Activated CD4-positive, alpha-beta T cell treated with anti-CD3 and anti-CD28 coated beads for 48 hours (primary cell): ENCODE measurements around the gene PITPNB.

Source experiments
- DNase-seq: peaks from one replicate; pipeline ENCODE4 v3.0.0-alpha.2; 2020

The PITPNB gene

GRCh38 chr22:27918341-27919221 is 475 bp downstream of the PITPNB start:
- peak; percentile 75 for DNase-seq

- DNase-seq, result no peak
Observed at GRCh38 chr22:27915986-27916385, 3.1 kb downstream of the PITPNB start.

GRCh38 chr22:27913162-27913741 is 5.8 kb downstream of the PITPNB start:
- no peak for DNase-seq

- DNase-seq, result no peak
Observed at GRCh38 chr22:27912101-27912500, 7.0 kb downstream of the PITPNB start.

DNA sequence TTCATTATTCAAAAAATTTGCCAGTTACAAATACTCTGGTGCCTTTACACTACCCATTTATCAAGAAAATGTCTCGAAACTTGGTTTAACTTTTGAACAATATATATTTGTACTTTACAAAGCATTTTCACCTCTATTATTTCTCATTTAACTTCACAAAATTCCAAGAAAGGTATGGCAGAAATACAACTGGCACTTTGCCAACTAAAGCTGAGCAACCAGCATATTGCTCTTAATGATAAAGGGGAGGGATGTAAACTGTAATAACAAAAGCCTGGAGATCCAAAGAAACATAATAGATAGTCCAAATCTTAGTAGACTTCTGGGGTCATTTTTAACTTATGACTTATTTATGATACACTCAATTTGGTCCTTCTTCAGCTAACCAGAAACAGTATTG is 7.7 kb downstream of the PITPNB start:
- DNase-seq, result no peak

GRCh38 chr22:27906241-27906640 is 12.8 kb downstream of the PITPNB start:
- no peak for DNase-seq

- DNase-seq, result no peak
Observed at GRCh38 chr22:27905653-27906052, 13.4 kb downstream of the PITPNB start.

- DNase-seq, result no peak
Observed at GRCh38 chr22:27903805-27904473, 15.1 kb downstream of the PITPNB start.

GRCh38 chr22:27900153-27900552 is 18.9 kb downstream of the PITPNB start:
- DNase-seq, result no peak

- no peak for DNase-seq
Observed at GRCh38 chr22:27896245-27896644, 22.8 kb downstream of the PITPNB start.

DNA sequence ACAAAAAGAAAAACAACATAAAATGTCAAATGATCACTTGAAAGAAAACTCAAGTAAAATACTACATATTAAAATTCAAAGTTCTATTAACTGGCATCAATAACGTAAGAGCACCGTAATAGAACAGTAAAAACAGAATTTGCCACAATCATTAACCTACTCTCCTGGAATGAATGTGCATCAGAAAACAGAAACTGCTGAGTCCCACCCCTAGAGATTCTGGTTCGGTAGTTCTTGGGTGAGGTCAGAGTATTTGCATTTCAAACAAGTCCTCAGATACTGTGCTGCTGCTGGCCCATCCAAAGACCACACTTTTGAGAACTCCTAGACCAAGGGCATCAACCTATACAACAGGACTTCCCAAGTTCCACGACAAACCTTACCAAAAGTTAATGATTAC is 23.5 kb downstream of the PITPNB start:
- no peak for DNase-seq

DNA sequence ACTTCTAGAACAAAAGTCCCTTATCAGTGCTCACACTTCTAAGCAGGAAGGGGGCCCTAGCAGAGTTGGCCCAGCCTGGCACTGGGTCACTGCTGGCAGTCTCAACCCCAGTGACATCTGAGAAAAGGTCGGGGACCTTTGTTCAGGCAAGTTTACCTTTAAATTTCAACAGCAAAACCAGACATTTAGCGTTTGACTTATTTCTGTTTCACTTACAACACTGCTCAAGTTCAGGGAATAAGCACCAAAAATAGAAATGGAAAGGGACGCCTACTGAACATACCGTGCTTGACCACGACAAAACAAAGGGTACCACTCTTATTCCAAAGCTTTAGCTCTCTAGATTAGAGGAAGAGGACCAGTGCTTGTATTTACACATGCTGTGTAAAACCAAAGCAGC is 26.2 kb downstream of the PITPNB start:
- no peak for DNase-seq

- DNase-seq, result no peak
Observed at GRCh38 chr22:27892064-27892463, 27.0 kb downstream of the PITPNB start.

GRCh38 chr22:27888310-27888709 is 30.7 kb downstream of the PITPNB start:
- no peak for DNase-seq

GRCh38 chr22:27886843-27887151 is 32.3 kb downstream of the PITPNB start:
- no peak for DNase-seq

- DNase-seq, result peak; percentile 58
Observed at GRCh38 chr22:27885977-27886842, 32.8 kb downstream of the PITPNB start.

DNA sequence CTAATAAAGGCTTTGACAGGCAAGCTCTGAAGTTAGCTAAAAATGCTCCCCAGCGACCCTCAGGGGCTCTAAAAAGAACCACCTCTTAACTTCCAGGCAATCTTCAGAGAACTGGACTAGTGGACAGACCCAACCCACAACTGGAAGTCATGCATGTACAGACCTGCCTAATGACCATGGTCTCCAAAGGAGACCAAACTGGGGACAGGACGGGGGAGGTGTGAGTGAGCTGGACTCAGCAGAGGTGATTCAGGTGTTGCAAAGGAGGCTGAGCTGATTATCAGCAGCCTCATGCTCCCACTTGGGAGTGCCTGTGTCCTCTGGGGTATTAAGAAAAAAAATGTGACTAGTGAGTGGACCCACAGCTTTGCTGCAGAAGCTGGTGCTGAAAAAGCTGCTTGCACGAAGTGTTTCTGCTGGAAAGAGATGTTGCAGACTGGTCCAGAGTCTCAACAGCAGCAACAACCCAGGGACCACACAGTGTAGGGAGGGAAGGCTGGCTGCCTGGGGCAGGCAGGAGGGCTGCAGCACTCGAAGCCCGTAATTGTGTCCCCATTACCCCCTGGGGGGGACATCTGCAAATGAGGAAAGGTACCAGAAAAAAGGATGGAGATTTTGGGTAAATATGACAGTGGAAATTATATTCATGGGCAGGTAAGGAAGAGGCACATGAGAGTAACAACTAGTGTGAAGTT is 35.3 kb downstream of the PITPNB start:
- no peak for DNase-seq

- no peak for DNase-seq
Observed at GRCh38 chr22:27882507-27883290, 36.4 kb downstream of the PITPNB start.

- DNase-seq, result no peak
Observed at GRCh38 chr22:27881421-27881820, 37.6 kb downstream of the PITPNB start.

DNA sequence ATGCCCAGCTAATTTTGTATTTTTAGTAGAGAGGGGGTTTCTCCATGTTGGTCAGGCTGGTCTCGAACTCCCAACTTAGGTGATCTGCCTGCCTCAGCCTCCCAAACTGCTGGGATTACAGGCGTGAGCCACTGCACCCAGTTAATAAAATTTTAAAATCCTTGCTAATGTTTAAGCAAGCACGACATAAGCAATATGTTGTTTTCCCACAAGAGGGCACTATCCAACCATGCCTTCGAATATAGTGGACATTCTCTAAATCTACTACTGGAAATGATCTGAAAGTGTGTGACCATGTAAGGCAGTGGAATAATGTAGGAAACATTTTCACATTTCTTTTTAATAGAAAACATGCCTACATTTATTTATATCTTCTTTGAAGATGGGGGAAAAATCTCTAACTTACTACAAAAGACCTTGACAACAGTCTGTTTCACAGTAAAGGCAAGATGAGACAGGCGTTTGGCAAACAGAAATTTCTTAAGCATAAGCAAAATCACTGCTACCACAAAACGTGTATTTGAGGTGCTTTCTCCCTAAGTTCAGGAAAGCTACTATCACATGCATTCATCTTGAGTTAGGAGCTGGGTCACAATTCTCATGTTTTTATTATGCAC is 38.2 kb downstream of the PITPNB start:
- peak; percentile 11 for DNase-seq

GRCh38 chr22:27879923-27880322 is 39.1 kb downstream of the PITPNB start:
- DNase-seq, result peak; percentile 20
